ENCODE measurements around the gene BMPER.

BMPER gene

GRCh38 chr7:33970536-33970935 lies 65.2 kb downstream of the BMPER start:
- DNase-seq (ENCODE audit: low spot score), result no peak

GRCh38 chr7:33971106-33971505 lies 65.8 kb downstream of the BMPER start:
- no peak for DNase-seq (ENCODE audit: low spot score)

- DNase-seq (ENCODE audit: low spot score), result no peak
These were observed 68.1 kb downstream of the BMPER start for GRCh38 chr7:33973231-33974015.

GRCh38 chr7:33979300-33979806 lies 74.0 kb downstream of the BMPER start:
- DNase-seq (ENCODE audit: low spot score), result no peak

GRCh38 chr7:33979807-33980355 lies 74.5 kb downstream of the BMPER start:
- no peak for DNase-seq (ENCODE audit: low spot score)

GRCh38 chr7:33981226-33981625 lies 75.9 kb downstream of the BMPER start:
- no peak for DNase-seq (ENCODE audit: low spot score)

- no peak for DNase-seq (ENCODE audit: low spot score)
These were observed 76.5 kb downstream of the BMPER start for GRCh38 chr7:33981671-33982424.

- no peak for DNase-seq (ENCODE audit: low spot score)
These were observed 77.1 kb downstream of the BMPER start for GRCh38 chr7:33982425-33982786.

- no peak for DNase-seq (ENCODE audit: low spot score)
These were observed 81.1 kb downstream of the BMPER start for GRCh38 chr7:33986451-33986850.

- DNase-seq (ENCODE audit: low spot score), result no peak
These were observed 81.9 kb downstream of the BMPER start for GRCh38 chr7:33986951-33987947.

- DNase-seq (ENCODE audit: low spot score), result no peak
These were observed 91.6 kb downstream of the BMPER start for GRCh38 chr7:33996899-33997298.

GRCh38 chr7:33998476-33998875 lies 93.1 kb downstream of the BMPER start:
- no peak for DNase-seq (ENCODE audit: low spot score)

- DNase-seq (ENCODE audit: low spot score), result no peak
These were observed 105.8 kb downstream of the BMPER start for GRCh38 chr7:34011017-34011695.

- no peak for DNase-seq (ENCODE audit: low spot score)
These were observed 106.4 kb downstream of the BMPER start for GRCh38 chr7:34011696-34012095.

- no peak for DNase-seq (ENCODE audit: low spot score)
These were observed 108.1 kb downstream of the BMPER start for GRCh38 chr7:34013421-34013820.

- no peak for DNase-seq (ENCODE audit: low spot score)
These were observed 110.3 kb downstream of the BMPER start for GRCh38 chr7:34015651-34016050.

GRCh38 chr7:34016876-34017275 lies 111.5 kb downstream of the BMPER start:
- DNase-seq (ENCODE audit: low spot score), result no peak

- DNase-seq (ENCODE audit: low spot score), result no peak
These were observed 114.0 kb downstream of the BMPER start for GRCh38 chr7:34019301-34019790.

GRCh38 chr7:34022626-34023025 lies 117.3 kb downstream of the BMPER start:
- DNase-seq (ENCODE audit: low spot score), result no peak

- DNase-seq (ENCODE audit: low spot score), result no peak
These were observed 120.3 kb downstream of the BMPER start for GRCh38 chr7:34025600-34025999.

Measured in CD4-positive, alpha-beta T cell treated with Interleukin-2 at 100 ng/mL for 4 hours (primary cell).